NCI-H2107 treated with DMSO at 0.1 percent for 48 hours (cell line): ENCODE measurements around the gene THAP7.

Source experiments
- DNase-seq: peaks from one replicate; lab custom pipeline; 2025; ENCODE audit not compliant: unreplicated experiment; lab: John Stamatoyannopoulos, UW

THAP7 gene

DNA sequence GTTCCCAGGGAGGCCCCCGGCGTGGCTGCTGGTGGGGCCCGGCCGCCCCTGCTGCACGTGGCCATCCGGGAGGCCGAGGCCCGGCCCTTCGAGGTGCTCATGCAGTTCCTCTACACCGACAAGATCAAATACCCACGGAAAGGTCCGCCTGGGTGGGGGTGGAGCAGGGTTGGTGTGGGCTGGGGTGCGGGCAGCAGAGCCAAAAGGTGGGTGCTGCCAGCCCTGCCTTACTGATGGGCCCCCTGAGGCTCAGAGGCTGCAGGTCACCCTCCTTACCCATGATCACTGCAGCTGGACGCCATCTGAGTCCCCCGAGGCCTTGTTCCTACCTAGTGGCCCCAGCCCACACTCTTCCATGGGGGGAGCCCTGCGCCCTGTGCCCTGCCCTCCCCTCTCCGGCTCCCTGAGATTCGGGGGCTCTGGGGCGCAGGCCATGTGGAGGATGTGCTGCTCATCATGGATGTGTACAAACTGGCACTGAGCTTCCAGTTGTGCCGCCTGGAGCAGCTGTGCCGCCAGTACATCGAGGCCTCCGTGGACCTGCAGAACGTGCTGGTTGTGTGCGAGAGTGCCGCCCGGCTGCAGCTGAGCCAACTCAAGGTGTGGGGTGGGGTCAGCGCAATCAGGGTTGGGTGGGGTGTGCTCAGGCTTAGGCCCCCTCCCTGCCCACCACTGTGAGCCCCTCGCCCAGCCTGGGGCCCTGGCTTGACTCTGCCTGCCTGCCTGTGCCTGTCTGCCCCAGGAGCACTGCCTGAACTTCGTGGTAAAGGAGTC, 7.6 kb downstream of the THAP7 start:
- no peak for DNase-seq

DNA sequence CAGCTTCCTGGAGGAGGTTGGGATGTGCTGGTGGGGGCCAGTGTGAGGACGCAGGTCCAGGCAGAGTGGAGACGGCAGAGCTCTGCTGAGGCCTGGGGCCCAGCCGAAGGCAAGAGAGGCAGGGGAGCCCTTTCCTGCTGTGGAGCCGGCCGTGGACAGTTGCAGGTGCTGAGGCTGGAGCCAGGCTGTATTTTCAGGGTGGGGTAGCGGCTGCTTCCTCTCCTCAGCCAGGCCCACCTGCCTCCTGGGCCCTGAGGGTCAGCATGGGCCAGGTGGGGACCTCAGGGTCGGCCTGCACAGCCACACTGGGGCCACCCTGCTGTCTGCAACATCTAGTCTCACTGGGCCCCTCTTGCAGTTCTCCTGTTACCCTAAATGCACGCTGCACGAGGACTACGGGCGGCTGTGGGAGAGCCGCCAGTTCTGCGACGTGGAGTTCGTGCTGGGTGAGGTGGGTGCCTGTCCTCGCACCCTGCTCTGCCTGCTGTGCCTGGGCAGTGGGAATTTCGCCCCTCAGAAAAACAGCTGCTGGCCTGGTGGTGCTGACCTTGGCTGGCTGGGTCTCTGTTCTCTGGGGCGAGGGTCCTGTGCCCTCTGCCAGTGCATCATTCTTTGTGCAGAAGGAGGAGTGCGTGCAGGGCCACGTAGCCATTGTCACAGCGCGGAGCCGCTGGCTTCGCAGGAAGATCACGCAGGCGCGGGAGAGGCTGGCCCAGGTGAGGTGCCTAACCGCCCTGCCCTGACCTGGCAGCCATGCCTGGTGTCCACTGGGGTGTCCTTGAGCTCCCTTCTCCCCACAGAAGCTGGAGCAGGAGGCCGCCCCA, 8.4 kb downstream of the THAP7 start:
- no peak for DNase-seq

DNA sequence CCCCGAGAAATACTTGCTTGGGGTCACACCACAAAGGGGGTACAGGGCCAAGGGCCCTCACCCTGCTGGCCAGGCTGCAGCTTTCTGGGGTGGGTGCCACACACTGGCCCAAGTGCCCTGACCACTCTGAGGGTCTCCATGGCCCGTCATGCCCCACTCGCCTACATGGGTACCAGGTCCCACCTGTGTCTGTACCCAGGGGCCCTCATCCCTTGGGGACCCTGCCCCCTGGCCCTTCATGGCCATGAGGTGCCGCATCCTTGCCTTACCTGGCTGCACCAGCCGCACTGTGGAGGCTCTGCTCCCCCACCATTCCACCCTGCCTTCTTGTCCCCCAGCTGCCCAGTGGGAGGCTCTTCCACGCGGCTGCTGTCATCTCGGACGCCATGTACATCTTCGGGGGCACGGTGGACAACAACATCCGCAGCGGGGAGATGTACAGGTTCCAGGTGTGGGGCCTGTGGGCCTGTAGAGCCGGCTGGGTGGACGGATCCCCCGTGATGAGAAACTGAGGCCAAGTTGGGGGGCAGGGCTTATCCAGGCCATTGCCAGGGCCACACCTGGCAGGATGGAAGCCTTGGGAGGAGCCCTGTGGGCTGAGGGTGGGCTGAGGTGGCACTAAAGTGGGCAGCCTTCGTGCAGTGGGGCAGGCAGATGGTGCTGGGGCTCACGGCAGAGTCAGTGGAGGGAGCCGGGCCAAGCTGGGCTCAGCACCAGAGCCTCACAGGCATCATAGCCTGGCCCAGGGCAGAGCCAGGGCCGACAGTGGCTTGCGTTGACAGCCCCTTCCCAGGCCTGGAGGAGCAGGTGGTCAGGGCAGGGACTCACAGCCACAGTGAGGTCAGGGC, 9.2 kb downstream of the THAP7 start:
- no peak for DNase-seq

DNA sequence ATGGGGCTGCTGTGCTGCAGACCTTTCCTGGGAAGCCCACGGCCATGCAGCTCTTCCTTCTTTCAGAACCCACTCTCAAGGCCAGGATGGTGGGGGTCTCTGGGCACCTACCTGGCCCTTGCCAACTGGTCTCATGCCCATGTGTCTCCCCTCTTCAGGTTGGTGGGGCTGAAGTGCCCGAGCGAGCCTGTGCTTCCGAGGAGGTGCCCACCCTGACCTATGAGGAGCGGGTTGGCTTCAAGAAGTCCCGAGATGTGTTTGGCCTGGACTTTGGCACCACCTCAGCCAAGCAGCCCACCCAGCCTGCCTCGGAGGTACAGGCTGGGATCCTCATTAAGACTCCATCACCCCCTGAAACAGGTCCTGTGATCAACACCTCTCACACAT, 9.9 kb downstream of the THAP7 start:
- DNase-seq: no peak

DNA sequence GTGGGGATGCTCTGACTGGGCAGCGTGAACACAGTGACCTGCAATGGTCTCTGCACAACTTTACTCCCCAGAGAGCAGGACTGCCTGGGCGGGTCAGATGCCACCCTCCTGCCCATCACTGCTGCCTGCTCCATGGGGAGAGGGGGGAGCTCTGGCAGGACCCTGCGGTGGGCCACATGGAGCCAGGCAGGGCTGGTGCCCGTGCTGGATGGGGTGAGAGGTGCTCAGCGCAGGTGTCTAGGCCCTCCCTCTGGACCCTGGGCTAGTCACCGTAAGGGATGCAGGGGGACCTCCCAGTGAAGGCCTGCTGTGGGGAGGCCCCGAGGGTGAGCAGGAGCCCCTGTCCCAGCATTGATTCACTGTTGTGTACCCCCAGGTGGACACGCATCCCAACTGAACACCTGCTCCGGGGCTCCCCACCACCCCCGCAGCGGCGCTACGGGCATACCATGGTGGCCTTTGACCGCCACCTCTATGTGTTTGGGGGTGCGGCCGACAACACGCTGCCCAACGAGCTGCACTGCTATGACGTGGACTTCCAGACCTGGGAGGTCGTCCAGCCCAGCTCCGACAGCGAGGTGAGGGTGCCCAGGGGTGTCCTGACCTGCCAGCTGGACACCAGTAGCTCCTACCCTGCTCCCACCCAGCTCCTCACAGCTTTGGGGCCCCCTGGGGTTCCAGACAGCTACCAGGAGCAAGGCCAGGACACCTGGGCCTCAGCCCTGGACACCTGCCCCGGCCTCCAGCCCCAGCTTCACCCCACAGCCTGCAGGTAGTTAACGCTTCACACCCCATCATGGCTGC, 10.5 kb downstream of the THAP7 start:
- DNase-seq: no peak

DNA sequence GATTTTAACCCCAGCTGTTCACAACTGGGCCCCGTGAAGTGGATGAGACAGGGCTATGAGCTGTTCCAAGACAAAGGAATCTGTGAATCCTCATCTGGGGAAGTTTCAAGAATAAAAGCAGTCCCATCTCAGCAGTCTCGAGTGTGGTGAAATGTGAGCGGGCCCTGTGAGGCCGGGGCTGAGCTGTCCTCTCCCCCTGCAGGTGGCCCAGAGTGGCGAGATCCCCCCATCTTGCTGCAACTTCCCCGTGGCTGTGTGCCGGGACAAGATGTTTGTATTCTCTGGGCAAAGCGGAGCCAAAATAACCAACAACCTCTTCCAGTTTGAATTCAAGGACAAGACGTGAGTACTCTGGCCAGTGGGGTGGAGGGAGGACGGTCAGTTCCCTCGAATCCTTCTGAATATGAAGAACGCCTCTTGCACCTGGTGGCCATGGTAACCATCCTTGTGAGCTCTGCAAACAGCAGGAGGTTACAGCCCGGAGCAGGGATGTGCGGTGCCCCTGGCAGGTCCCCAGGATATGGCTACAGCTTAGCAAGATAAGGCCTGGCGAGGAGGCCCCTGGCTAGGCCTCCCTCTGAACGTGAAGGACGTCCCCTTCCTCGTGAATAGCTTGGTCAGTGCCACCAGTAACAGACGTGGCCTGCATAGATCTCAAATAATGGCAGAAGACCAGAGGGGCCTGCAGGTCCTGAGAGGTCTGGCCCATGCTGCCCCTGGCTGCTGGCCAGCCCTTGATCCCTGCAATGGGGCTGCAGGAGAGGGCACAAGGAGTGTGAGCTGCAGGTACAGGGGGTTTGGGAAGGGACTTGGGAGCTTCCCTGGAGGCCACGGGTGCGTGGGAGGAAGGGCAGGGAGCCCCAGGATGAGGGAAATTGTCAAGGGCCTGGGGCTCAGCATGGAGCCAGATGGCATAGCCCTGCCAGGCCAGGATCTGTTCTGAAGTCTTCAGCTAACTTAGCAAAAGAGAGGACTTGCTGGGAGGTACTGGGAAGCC, 11.4 kb downstream of the THAP7 start:
- no peak for DNase-seq

DNA sequence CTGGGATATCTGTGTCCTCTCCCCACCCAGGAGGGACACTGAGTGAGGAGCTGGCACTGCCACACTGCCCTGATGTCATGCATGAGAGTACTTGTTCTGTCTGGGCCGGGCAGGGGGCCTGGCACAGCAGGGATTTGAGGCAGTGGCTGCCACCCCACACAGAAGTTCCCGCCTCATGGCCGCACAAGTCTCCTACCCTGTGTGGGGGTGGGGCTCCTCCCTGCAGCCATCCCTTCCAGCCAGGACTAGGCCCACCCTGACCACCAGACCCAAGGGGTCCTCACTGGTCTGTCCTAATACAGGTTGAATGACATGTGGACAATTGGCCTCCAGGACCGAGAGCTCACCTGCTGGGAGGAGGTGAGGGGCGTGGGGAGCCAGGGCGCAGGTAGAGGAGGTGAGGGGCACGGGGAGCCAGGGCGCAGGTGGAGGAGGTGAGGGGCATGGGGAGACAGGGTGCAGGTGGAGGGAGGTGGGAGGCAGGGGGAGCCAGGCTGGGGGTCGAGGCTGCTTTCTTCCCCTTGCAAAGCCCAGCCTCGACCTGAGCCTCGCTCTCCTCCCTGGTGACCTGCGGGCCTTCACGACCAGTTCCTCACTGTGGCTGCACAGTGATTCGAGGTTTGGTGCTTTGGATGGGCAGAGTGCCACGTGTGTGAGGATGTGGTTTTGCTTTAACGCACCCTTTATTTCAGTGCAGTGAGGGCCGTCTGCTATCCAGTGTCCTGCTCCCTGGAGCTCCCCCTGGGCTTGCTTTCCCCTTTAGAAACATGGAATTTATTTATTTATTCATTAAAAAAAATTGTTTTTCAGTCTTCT, 12.4 kb downstream of the THAP7 start:
- no peak for DNase-seq

DNA sequence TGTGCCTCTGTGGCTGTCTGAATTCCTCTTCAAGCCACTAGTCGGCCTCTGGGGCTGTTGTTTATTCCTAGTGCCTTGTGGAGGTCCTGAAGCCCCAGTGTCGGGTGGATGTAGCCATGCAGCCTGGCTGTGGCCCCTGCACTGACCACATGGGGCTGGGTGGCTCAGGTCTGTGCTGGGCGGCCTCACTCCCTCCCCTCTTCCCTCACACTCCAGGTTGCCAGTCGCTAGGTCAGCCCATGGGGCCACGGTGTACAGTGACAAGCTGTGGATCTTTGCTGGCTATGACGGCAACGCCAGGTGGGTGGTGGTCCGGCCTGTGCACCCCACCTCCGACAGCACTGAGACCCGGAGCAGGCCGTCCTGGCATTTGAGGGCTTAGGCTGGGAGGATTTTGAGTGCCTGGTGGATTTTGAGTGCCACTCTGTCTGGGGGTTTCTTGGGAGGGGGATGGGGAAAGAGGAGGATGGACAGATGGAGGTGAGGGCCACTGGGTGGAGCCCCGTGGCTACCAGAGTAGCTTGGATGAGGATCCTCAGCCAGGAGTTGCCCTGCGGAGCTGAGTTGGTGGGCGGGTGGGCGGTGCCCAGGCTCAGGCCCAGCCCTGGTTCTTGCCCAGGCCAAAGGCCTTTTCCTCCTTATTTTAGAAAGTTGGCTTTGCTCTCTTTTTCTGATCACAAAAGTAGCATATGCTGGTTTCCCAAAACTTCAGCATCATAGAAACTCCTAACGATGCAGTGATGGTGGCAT, 13.2 kb downstream of the THAP7 start:
- no peak for DNase-seq

DNA sequence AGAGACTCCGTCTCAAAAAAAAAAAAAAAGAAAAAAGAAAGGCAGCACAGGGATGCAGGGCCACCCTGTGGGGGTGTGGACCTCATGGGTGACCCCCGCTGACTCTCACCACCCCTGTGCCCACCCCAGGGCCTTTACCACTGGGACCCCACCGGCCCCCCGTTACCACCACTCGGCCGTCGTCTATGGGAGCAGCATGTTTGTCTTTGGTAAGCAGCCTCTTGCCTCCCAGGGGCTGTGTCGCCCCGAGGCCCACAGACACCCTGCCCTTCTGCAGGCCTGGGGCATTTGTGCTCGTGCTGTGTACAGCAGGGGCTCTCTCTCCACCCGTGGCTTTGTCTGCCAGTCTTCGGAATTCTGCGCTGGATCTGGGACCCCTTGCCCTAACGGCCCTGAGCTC, 14.5 kb downstream of the THAP7 start:
- DNase-seq: no peak

DNA sequence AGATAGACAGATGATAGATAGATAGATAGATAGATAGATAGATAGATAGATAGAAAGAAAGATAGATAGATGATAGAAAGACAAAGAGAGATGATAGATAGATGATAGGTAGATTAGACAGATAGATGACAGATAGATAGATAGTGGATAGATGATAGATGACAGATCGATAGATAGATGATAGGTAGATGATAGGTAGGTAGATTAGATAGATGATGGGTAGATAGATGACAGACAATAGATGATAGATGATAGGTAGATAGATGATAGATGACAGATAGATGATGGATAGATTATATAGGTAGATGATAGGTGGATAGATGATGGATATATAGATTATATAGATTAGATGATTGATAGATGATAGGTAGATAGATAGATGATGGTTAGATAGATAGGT, 15.6 kb downstream of the THAP7 start:
- DNase-seq: no peak

DNA sequence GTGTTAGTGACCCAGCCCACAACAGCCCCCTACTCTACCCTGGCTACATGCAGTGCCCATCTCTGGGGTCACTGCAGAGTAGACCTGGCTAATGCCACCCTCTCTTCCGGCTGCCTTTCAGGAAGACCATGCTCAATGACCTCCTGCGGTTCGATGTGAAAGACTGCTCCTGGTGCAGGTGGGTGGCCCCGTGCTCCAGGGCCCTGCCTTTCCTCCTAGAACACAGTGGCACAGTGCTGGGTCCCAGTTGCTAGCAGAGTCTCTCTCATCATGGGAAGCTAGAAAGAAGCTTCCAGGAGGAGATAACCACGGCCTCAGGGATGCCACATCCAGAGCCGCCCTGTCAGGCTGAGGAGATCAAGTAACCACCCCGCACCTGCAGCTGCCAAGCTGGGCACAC, 16.2 kb downstream of the THAP7 start:
- no peak for DNase-seq

DNA sequence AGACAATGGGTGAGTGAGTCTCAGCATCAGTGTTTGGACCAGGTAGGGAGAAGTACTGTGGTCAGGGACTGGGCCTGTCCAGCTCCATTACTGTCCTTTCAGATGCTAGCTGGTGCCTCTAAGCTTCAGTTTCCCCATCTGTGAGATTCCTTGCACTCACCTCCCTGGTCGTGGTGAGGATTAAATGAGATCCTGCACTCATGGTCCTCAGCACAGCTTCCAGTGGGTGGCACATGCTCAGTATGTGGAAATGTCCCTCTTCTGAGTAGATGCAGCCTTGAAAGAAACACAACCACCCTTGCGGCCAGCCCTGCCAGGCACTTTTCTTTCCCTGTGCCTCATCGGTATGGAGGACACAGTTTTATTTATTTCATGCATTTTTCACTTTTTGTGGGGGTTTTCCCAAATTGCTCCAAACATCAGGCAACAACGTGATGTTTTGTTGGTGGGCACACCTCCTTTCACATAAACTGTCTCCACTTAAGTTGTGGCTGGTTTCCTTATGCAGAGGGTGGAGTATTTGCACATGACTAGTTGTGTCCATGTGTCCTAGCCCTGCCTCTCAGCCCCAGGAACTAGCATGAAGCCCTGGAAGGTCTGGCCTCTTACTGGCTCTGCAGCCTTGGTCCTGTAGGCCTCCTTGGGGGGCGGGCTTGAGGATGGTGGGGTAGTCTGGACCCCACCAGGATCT, 18.7 kb downstream of the THAP7 start:
- no peak for DNase-seq

DNA sequence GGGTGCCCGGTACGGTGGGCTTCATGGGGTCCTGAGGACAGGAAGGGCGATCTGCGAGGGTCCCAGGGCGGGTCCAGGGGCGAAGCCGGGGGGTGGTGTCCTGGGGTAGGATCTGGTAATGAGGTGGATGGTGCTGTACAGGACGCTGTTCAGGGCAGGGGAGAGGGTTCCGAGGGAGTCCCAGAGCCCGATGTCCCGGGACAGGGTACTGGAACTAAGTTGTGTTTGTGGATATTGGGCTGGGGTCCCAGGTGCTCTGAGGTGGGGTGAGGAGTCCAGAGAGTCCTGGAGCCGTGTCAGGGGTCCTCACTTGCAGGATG, 19.4 kb downstream of the THAP7 start:
- DNase-seq: no peak

DNA sequence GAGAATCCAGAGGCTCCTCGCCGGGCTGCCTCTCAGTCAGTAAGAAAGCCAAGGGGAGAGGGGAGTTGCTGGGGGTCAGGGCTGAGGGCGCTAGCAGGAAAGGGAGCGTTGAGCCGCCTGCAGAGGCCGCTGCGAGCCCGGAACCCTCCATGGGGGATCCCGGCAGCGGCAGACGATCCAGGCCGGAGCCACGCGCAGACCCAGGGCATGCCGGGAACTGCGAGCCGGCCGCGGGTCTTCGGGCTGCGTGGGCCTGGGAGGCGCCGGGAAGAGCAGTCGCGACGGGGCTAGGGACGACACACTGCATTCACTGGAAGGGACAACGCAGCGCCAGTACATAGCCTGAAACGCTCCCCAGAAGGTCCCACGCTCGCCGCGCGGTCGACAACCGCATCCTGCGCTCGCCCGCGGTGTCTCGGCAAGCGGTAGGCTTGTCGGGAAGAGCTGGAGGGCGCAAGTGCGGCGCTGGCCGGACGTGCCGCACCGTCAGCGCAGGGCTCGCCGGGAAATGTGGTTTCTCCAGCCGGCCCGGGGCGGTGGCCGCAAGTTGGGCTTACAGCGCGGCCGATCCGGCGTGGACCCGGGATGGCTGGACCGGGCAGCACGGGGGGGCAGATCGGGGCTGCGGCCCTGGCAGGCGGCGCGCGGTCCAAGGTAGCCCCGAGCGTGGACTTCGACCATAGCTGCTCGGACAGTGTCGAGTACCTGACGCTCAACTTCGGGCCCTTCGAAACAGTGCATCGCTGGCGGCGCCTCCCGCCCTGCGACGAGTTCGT, 19.9 kb downstream of the THAP7 start, which contains the start of gene LZTR1:
LZTR1 (plus strand) TSS at position 511 of the 776 bp plus-strand sequence; CDS start at position 586, 75 bp downstream.
- DNase-seq: no peak

DNA sequence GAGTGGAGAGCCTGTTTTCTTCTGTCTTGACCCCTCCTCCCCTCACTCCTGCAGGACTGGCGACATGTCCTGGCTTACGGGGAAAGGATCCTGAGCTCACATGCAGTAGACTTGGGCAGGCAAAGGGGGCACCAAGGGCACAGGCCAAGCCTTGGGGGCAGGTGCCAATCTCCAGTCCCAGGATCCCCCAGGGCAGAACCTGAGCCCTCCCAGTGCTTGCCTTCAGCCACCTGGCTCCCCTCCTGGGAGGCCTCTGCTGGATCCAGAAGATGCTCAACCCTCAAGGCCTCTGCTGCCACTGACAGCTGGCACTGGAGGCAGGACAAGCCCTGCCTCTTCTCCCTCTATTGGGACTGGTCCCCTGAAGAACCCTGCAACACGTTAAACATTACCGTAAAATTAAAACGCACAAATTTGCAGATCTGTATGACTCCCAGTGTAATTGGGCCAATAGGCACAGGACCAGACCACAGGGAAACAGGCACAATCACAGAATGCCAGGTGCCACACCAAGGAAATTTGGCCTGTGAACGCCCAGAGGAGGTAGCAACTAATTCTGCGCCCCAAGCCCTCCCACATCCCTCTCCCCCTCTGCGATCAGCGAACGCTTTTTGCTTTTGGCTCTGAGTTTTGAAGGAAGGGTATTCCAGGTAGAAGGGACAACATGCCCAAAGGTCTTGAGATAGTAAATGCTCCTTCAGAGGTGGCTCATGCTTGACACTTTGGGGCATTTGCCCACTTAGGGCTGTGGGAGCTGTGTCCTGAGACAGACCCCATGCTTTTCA, 20.8 kb downstream of the THAP7 start:
- DNase-seq: no peak

DNA sequence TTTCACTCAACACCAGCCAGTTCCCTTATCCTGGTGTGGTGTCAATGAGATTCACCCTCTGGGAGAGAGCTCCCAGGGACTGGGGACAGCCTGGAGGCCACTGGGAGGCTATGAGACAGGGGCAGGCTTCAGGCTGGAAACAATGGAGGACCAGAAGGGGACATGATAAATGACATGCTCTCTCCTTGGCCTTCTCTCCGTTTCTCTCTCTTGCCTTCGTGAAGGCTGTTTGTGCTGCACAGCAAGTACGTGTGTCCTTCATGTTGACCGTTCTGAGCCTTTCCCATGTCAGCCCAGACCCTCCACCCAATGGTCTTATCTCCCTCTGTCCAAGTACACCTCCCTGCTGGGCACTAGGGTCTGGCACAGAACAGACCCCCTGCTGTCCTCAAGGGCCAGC, 21.4 kb downstream of the THAP7 start:
- no peak for DNase-seq
